ENCODE measurements around the gene IL24. TPM values are rescaled to one million over a fixed set of nuclear protein-coding genes. Genes with fewer than 3 reads are reported as not detected.

The IL24 gene
- total and polyA plus RNA-seq, 10 of the 15 experiments (the other 5 are each of a cell fraction or from before 2014, with no cell fraction given) = 0.05 to 19.8 (median 0.35) TPM; not detected in 1

- peaks cover 0 to 2% of the 10 kb centered on the region in 2 experiments; a peak in 1 of 4 replicates for H3K27me3 ChIP-seq (replicated peaks in 1 of 2; ENCODE audit: control insufficient read depth in 2 of 2, insufficient read depth in 2 of 2, low read length in 1 of 2)
- H3K4me2 ChIP-seq (ENCODE audit: control insufficient read depth, insufficient read depth) = no peak overlapping the region
- H3K9me3 ChIP-seq (replicated peaks; ENCODE audit: control insufficient read depth, insufficient read depth, low read length) = no peaks in the 10 kb centered on the region; the same call in 2 of the 3 replicates
- no peaks in the 10 kb centered on the region for H3K36me3 ChIP-seq (ENCODE audit: control insufficient read depth in 2 of 2, insufficient read depth in 2 of 2, low read length in 1 of 2)
- intact Hi-C loops (cut with micrococcal nuclease; ENCODE audit: unreplicated experiment) = no loop called here
- POLR2A ChIA-PET = no interaction called here
- H3K4me3 ChIP-seq = no peak overlapping the region
- RAD21 ChIA-PET (ENCODE audit: unreplicated experiment) = interaction anchor here (0.9 to 1.5 kb wide), 4 partner anchors 13 to 133 kb away, joined by 3 to 4 read pairs (median 4); no protein-coding TSS in a partner anchor
- SMC1A ChIA-PET (ENCODE audit: uncharacterized antibody, unreplicated experiment) = interaction anchor here (1.0 to 1.9 kb wide), 5 partner anchors 38 to 101 kb away, joined by 3 to 6 read pairs (median 4); no protein-coding TSS in a partner anchor
- no peaks in the 10 kb centered on the region for H4K20me1 ChIP-seq (ENCODE audit: control insufficient read depth, insufficient read depth)
- no peak overlapping the region for H3K27ac ChIP-seq (ENCODE audit: control insufficient read depth, insufficient read depth)
- TF ChIP-seq RUNX3 (IDR thresholded peaks at IDR 0.05; ENCODE audit: low read length) (no peak), TARDBP (IDR thresholded peaks at IDR 0.05; ENCODE audit: borderline replicate concordance) (no peak), SIX5 (IDR thresholded peaks at IDR 0.05; ENCODE audit: low read depth, low read length, severe bottlenecking) (no peak), ZBED1 (IDR thresholded peaks at IDR 0.05; ENCODE audit: borderline replicate concordance) (no peak), RELA (IDR thresholded peaks at IDR 0.05; ENCODE audit: borderline replicate concordance, partially characterized antibody) (no peak), CHD1 (IDR thresholded peaks at IDR 0.05; ENCODE audit: low read depth, low read length) (no peak), ZNF207 (IDR thresholded peaks at IDR 0.05; ENCODE audit: borderline replicate concordance) (no peak), ZNF622 (IDR thresholded peaks at IDR 0.05) (no peak), JUND (IDR thresholded peaks at IDR 0.05; ENCODE audit: low read depth, low read length) (no peak), ZNF274 (IDR thresholded peaks at IDR 0.05; ENCODE audit: insufficient read depth, insufficient read length) (no peak), NFIC (IDR thresholded peaks at IDR 0.05; ENCODE audit: low read depth, low read length) (no peak), MYC (IDR thresholded peaks at IDR 0.05; ENCODE audit: insufficient read depth, insufficient read length, insufficient replicate concordance, low read length, severe bottlenecking) (no peak), CEBPB (IDR thresholded peaks at IDR 0.05; ENCODE audit: borderline replicate concordance in 1 of 2, low read depth in 2 of 2, low read length in 2 of 2) (no peak), TCF12 (IDR thresholded peaks at IDR 0.05; ENCODE audit: low read depth, low read length) (no peak), CUX1 (IDR thresholded peaks at IDR 0.05; ENCODE audit: insufficient replicate concordance, low read depth, low read length) (no peak), KLF5 (IDR thresholded peaks at IDR 0.05; ENCODE audit: partially characterized antibody) (no peak), SREBF1 (IDR thresholded peaks at IDR 0.05; ENCODE audit: low read length) (no peak), MTA3 (IDR thresholded peaks at IDR 0.05; ENCODE audit: borderline replicate concordance, low read length) (no peak), MLLT1 (IDR thresholded peaks at IDR 0.05) (no peak), POLR2A (IDR thresholded peaks at IDR 0.05; ENCODE audit: low read depth, low read length) (no peak)
- H3K79me2 ChIP-seq (ENCODE audit: control insufficient read depth, insufficient read depth, low read length) = no peaks in the 10 kb centered on the region
- BruUV-seq (replicated peaks) = no TSS peak
- CTCF ChIA-PET = interaction anchor here (2.1 to 7.3 kb wide), 6 partner anchors 10 to 114 kb away, joined by 5 to 100 read pairs (median 19); no protein-coding TSS in a partner anchor
- in situ Hi-C loops (cut with MboI) = loop anchor here (5.0 kb wide), 1 partner anchor 115 kb away; no protein-coding TSS in a partner anchor
- DNase-seq (ENCODE audit: low read depth, low spot score) (no peak), ATAC-seq (no peak), FAIRE-seq (no peak)
- no peak overlapping the region for H3K9ac ChIP-seq (ENCODE audit: control insufficient read depth, insufficient read depth, low read length)
- no peaks in the 10 kb centered on the region for H3K4me1 ChIP-seq (ENCODE audit: control insufficient read depth, insufficient read depth, low read length)
- H2AFZ ChIP-seq (ENCODE audit: control insufficient read depth, low read depth, low read length) = no peak overlapping the region
Observed at GRCh38 chr1:206867716-206868115, 29.5 kb upstream of the IL24 start.
